ENCODE measurements around the gene FGF10. TPM values are rescaled to one million over a fixed set of nuclear protein-coding genes. Genes with fewer than 3 reads are reported as not detected.
A peak's percentile ranks its signal among the peaks of the same experiment; 100 is the strongest.

Gene FGF10
- total and polyA plus RNA-seq, 3 donors from 2014 or later, result 2.3 to 4.4 (median 3.3) TPM

GRCh38 chr5:44388321-44389089, 715 bp downstream of the FGF10 start:
- peak overlapping the region; percentile 53 to 67 for H3K4me3 ChIP-seq
- no peaks in the 10 kb centered on the region for H3K36me3 ChIP-seq (ENCODE audit: low read depth, missing control alignments)
- no peaks in the 10 kb centered on the region for H3K9me3 ChIP-seq
- peak; percentile 33 for DNase-seq
- peak overlapping the region; percentile 71 to 87 for H3K27ac ChIP-seq
- WGBS, 2 donors, result 0 to 1% methylated on average over 27 of the region's 27 CpGs
- peaks cover 5% of the 10 kb centered on the region for H3K4me1 ChIP-seq
- intact Hi-C loops (cut with DNase I; ENCODE audit: low total_unique reads), result no loop called here
- no peaks in the 10 kb centered on the region for H3K27me3 ChIP-seq
- TF ChIP-seq POLR2A (IDR thresholded peaks at IDR 0.05) (no peak), CTCF (IDR thresholded peaks at IDR 0.05) (no peak)

GRCh38 chr5:44387921-44388320, 1.3 kb downstream of the FGF10 start:
- DNase-seq, result peak; percentile 20
- TF ChIP-seq POLR2A (IDR thresholded peaks at IDR 0.05), result no peak
- TF ChIP-seq CTCF (IDR thresholded peaks at IDR 0.05), result no peak
- intact Hi-C loops (cut with DNase I; ENCODE audit: low total_unique reads), result no loop called here
- Histone ChIP-seq H3K4me1 (peaks cover 5% of the 10 kb centered on the region), H3K27ac (peak overlapping the region in 1 of 2 donors; percentile 5), H3K9me3 (no peaks in the 10 kb centered on the region), H3K27me3 (no peaks in the 10 kb centered on the region), H3K4me3 (peak overlapping the region; percentile 53 to 67), H3K36me3 (ENCODE audit: low read depth, missing control alignments) (no peaks in the 10 kb centered on the region)
- WGBS, 2 donors, result 1 to 3% methylated on average over 11 of the region's 11 CpGs

DNA sequence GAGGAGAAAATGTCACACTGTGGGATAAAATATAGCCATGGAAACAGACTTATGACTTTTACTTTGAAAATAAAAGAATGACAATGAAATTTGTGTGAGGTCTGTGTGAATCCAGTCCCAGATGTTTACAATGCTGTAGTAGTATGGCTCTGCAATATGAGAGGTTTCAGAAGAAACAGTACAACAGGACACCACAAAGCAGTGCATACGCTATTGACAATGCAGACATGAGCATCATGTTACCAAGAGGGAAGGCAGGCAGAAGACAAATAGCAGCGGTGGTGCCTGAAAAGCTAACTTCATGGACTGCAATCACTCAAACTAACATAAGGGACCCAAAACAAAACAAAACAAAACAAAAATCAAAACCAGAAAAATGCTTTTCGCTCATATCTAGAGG, 1.8 kb downstream of the FGF10 start:
- TF ChIP-seq POLR2A (IDR thresholded peaks at IDR 0.05), result no peak
- TF ChIP-seq CTCF (IDR thresholded peaks at IDR 0.05), result no peak
- H3K4me3 ChIP-seq, result peak overlapping the region; percentile 53 to 67
- intact Hi-C loops (cut with DNase I; ENCODE audit: low total_unique reads), result no loop called here
- peaks cover 5% of the 10 kb centered on the region for H3K4me1 ChIP-seq
- H3K27ac ChIP-seq, result peak overlapping the region in 1 of 2 donors; percentile 5
- no peaks in the 10 kb centered on the region for H3K9me3 ChIP-seq
- H3K27me3 ChIP-seq, result no peaks in the 10 kb centered on the region
- WGBS, 2 donors, result 5 to 11% methylated on average over 3 of the region's 3 CpGs
- no peaks in the 10 kb centered on the region for H3K36me3 ChIP-seq (ENCODE audit: low read depth, missing control alignments)
- peak; percentile 16 for DNase-seq

GRCh38 chr5:44385291-44385900, 3.8 kb downstream of the FGF10 start:
- H3K36me3 ChIP-seq (ENCODE audit: low read depth, missing control alignments), result no peaks in the 10 kb centered on the region
- TF ChIP-seq CTCF (IDR thresholded peaks at IDR 0.05) (no peak), POLR2A (IDR thresholded peaks at IDR 0.05) (no peak)
- H3K4me1 ChIP-seq, result peaks cover 5% of the 10 kb centered on the region
- no peak for DNase-seq
- H3K27me3 ChIP-seq, result no peaks in the 10 kb centered on the region
- H3K27ac ChIP-seq, result no peak overlapping the region
- intact Hi-C loops (cut with DNase I; ENCODE audit: low total_unique reads), result no loop called here
- no peaks in the 10 kb centered on the region for H3K9me3 ChIP-seq
- H3K4me3 ChIP-seq, result no peak overlapping the region
- 39 to 40% methylated on average over 4 of the region's 4 CpGs for WGBS, 2 donors
